HEK293 (cell line): ENCODE measurements around the gene CYP4F2.
"Not testable (repeated sequence)": the region's sequence is repeated elsewhere in the genome, so short reads cannot be mapped to it uniquely, and the experiment has no call there.

Experiments
- CTCF ChIA-PET: fragments of 350-600 bp; formaldehyde crosslinking; extraction: SDS; loops from one replicate; lab custom pipeline; 2021; ENCODE audit warnings: antibody characterized with exemption; lab: Yijun Ruan, JAX
- POLR2A ChIA-PET: fragments of 300-600 bp; formaldehyde crosslinking; extraction: SDS; loops from one replicate; lab custom pipeline; 2020; ENCODE audit warnings: antibody characterized with exemption, inconsistent platforms; lab: Yijun Ruan, JAX
- H3K27ac ChIP-seq: fragments of 200-500 bp; sonication (Bioruptor generic); 2 replicates; pipeline ENCODE4 v1.5.1; 2014; ENCODE audit warnings: low read depth, low read length, control low read depth, inconsistent platforms; ENCODE audit errors: extremely low read depth
- H3K36me3 ChIP-seq, 2 experiments: fragments of 200-500 bp in 1 of 2; sonication (Bioruptor generic) in 1 of 2; 1 replicate in 1 of 2; 2 replicates in 1 of 2; pipeline ENCODE4 v1.5.1; 2014 to 2017; ENCODE audit warnings: inconsistent platforms in 2 of 2, low read length in 2 of 2; ENCODE audit not compliant: control insufficient read depth in 2 of 2, insufficient read depth in 1 of 2
- H3K4me1 ChIP-seq: fragments of 200-500 bp; sonication (Bioruptor generic); 2 replicates; pipeline ENCODE4 v1.5.1; 2014; ENCODE audit warnings: mild to moderate bottlenecking, low read length, inconsistent platforms; ENCODE audit not compliant: control insufficient read depth, insufficient read depth
- H3K4me3 ChIP-seq: 2 replicates; pipeline ENCODE4 v1.5.1; 2011; ENCODE audit warnings: low read depth, mild to moderate bottlenecking, control low read depth, low read length, moderate library complexity
- H3K9me3 ChIP-seq: fragments of 200-500 bp; sonication (Bioruptor generic); 2 replicates; pipeline ENCODE4 v1.5.1; 2014; ENCODE audit warnings: low read depth, low read length, inconsistent platforms; ENCODE audit not compliant: control insufficient read depth, insufficient read depth
- ATF2 ChIP-seq: fragments of 450-650 bp; formaldehyde crosslinking; IDR thresholded peaks from 2 replicates; pipeline ENCODE4 v1.5.1; 2016; ENCODE audit warnings: missing biosample characterization, missing genetic modification characterization, low read depth
- CTCF ChIP-seq: fragments of 450-650 bp; formaldehyde crosslinking; IDR thresholded peaks from 2 replicates; pipeline ENCODE4 v1.5.1; 2016; ENCODE audit warnings: missing biosample characterization, missing genetic modification characterization
- HOXA7 ChIP-seq: sonication (generic); formaldehyde crosslinking; IDR thresholded peaks from 2 replicates; pipeline ENCODE4 v1.8.1; 2022; ENCODE audit warnings: missing genetic modification reagents, borderline replicate concordance
- PRDM2 ChIP-seq: fragments of 450-650 bp; formaldehyde crosslinking; IDR thresholded peaks from 2 replicates; pipeline ENCODE4 v1.5.1; 2016; ENCODE audit warnings: missing biosample characterization, missing genetic modification characterization, borderline replicate concordance
- SALL2 ChIP-seq: fragments of 450-650 bp; formaldehyde crosslinking; IDR thresholded peaks from 2 replicates; pipeline ENCODE4 v1.5.0; 2017; ENCODE audit warnings: missing biosample characterization, mild to moderate bottlenecking, missing genetic modification characterization, borderline replicate concordance
- SP3 ChIP-seq: fragments of 450-650 bp; formaldehyde crosslinking; IDR thresholded peaks from 2 replicates; pipeline ENCODE4 v1.5.1; 2016; ENCODE audit warnings: missing biosample characterization, missing genetic modification characterization
- YY2 ChIP-seq: fragments of 450-650 bp; formaldehyde crosslinking; IDR thresholded peaks from 2 replicates; pipeline ENCODE4 v1.5.1; 2016; ENCODE audit warnings: missing biosample characterization, missing genetic modification characterization
- ZBTB17 ChIP-seq: fragments of 450-650 bp; formaldehyde crosslinking; IDR thresholded peaks from 2 replicates; pipeline ENCODE4 v1.5.1; 2016; ENCODE audit warnings: missing biosample characterization, missing genetic modification characterization
- ZEB2 ChIP-seq: fragments of 450-650 bp; formaldehyde crosslinking; IDR thresholded peaks from 2 replicates; pipeline ENCODE4 v1.5.1; 2016; ENCODE audit warnings: missing biosample characterization, missing genetic modification characterization
- ZFP41 ChIP-seq: fragments of 450-650 bp; formaldehyde crosslinking; IDR thresholded peaks from 2 replicates; pipeline ENCODE4 v1.5.1; 2016; ENCODE audit warnings: missing biosample characterization, missing genetic modification characterization, borderline replicate concordance
- ZNF211 ChIP-seq: fragments of 450-650 bp; formaldehyde crosslinking; IDR thresholded peaks from 2 replicates; pipeline ENCODE4 v1.5.1; 2016; ENCODE audit warnings: low read depth, missing biosample characterization, missing genetic modification characterization
- ZNF23 ChIP-seq: fragments of 450-650 bp; formaldehyde crosslinking; IDR thresholded peaks from 2 replicates; pipeline ENCODE4 v1.5.1; 2016; ENCODE audit warnings: missing biosample characterization, missing genetic modification characterization, borderline replicate concordance
- ZNF341 ChIP-seq: fragments of 450-650 bp; formaldehyde crosslinking; IDR thresholded peaks from 2 replicates; pipeline ENCODE4; 2016; ENCODE audit warnings: low read depth, missing biosample characterization, missing genetic modification characterization
- ZNF473 ChIP-seq: fragments of 450-650 bp; formaldehyde crosslinking; IDR thresholded peaks from 2 replicates; pipeline ENCODE4 v1.5.1; 2017; ENCODE audit warnings: missing biosample characterization, missing genetic modification characterization
- ZNF585B ChIP-seq: fragments of 450-650 bp; formaldehyde crosslinking; IDR thresholded peaks from 2 replicates; pipeline ENCODE4 v1.5.1; 2016; ENCODE audit warnings: missing biosample characterization, missing genetic modification characterization
- ZNF660 ChIP-seq: fragments of 450-650 bp; IDR thresholded peaks from 2 replicates; pipeline ENCODE4 v1.5.1; 2018; ENCODE audit warnings: missing biosample characterization, mild to moderate bottlenecking, missing genetic modification characterization
- ZNF776 ChIP-seq: fragments of 450-650 bp; formaldehyde crosslinking; IDR thresholded peaks from 2 replicates; pipeline ENCODE4 v1.5.0; 2017; ENCODE audit warnings: missing biosample characterization, missing genetic modification characterization, borderline replicate concordance
- ZNF785 ChIP-seq: fragments of 450-650 bp; formaldehyde crosslinking; IDR thresholded peaks from 2 replicates; pipeline ENCODE4 v1.5.1; 2016; ENCODE audit warnings: missing biosample characterization, missing genetic modification characterization

Gene CYP4F2

GRCh38 chr19:15936173-15936572 lies 38.3 kb upstream of the CYP4F2 start:
- ChIA-PET POLR2A (interaction anchor here (0.6 kb wide), 1 partner anchor 33 kb away, joined by 3 read pairs; no protein-coding TSS in a partner anchor), CTCF (no interaction called here)
- Histone ChIP-seq H3K9me3 (no peaks in the 10 kb centered on the region), H3K36me3 (no peaks in the 10 kb centered on the region), H3K4me1 (no peaks in the 10 kb centered on the region), H3K27ac (no peak overlapping the region), H3K4me3 (no peak overlapping the region)
- TF ChIP-seq ZBTB17 (no peak), ZNF776 (tag by site-specific recombination) (no peak), ZNF585B (tag by site-specific recombination) (no peak), SALL2 (tag by site-specific recombination) (no peak), SP3 (no peak)

- TF ChIP-seq ZNF660 (tag by site-specific recombination) (no peak), ZFP41 (tag by site-specific recombination) (no peak), SP3 (no peak), ZNF23 (no peak)
- TF ChIP-seq, all 188 proteins: peak for 0
- Histone ChIP-seq H3K9me3 (no peaks in the 10 kb centered on the region), H3K4me1 (no peaks in the 10 kb centered on the region), H3K27ac (no peak overlapping the region), H3K36me3 (no peaks in the 10 kb centered on the region), H3K4me3 (no peak overlapping the region)
- ChIA-PET POLR2A (interaction anchor here (0.6 kb wide), 1 partner anchor 34 kb away, joined by 3 read pairs; no protein-coding TSS in a partner anchor), CTCF (no interaction called here)
Measured at GRCh38 chr19:15935167-15935702, 37.4 kb upstream of the CYP4F2 start.

- H3K4me3 ChIP-seq = no peak within 1 kb of the TSS
- H3K27ac ChIP-seq = no peak within 1 kb of the TSS
- TF ChIP-seq ZEB2 (tag by site-specific recombination) (no peak), ZNF211 (tag by site-specific recombination) (no peak), ATF2 (no peak), HOXA7 (CRISPR knock-in tag) (no peak), ZNF473 (tag by site-specific recombination) (no peak), CTCF (tag by site-specific recombination) (no peak), ZNF785 (tag by site-specific recombination) (no peak), YY2 (tag by site-specific recombination) (no peak), PRDM2 (tag by site-specific recombination) (no peak), ZNF341 (tag by site-specific recombination) (no peak)
- no peaks in the 10 kb centered on the region for H3K4me1 ChIP-seq
- H3K9me3 ChIP-seq = no peaks in the 10 kb centered on the region
- CTCF ChIA-PET = no interaction called here
- POLR2A ChIA-PET = interaction anchor here (0.7 kb wide), 1 partner anchor 12 kb away, joined by 3 read pairs; no protein-coding TSS in a partner anchor
- H3K36me3 ChIP-seq = no peaks in the 10 kb centered on the region
Measured at GRCh38 chr19:15934332-15935078, 36.6 kb upstream of the CYP4F2 start, which contains the start of gene CYP4F11. Gene CYP4F11 (minus strand): TSS chr19:15934529. CDS start chr19:15934408, 121 bp downstream.

GRCh38 chr19:15933761-15934331 lies 36.0 kb upstream of the CYP4F2 start:
- H3K36me3 ChIP-seq, H3K4me1 ChIP-seq, H3K27ac ChIP-seq, H3K9me3 ChIP-seq, H3K4me3 ChIP-seq, CTCF ChIA-PET: not testable (repeated sequence)
- POLR2A ChIA-PET = interaction anchor here (0.7 kb wide), 1 partner anchor 13 kb away, joined by 3 read pairs; no protein-coding TSS in a partner anchor
